ENCODE data around the gene PLEKHH2.

DNA sequence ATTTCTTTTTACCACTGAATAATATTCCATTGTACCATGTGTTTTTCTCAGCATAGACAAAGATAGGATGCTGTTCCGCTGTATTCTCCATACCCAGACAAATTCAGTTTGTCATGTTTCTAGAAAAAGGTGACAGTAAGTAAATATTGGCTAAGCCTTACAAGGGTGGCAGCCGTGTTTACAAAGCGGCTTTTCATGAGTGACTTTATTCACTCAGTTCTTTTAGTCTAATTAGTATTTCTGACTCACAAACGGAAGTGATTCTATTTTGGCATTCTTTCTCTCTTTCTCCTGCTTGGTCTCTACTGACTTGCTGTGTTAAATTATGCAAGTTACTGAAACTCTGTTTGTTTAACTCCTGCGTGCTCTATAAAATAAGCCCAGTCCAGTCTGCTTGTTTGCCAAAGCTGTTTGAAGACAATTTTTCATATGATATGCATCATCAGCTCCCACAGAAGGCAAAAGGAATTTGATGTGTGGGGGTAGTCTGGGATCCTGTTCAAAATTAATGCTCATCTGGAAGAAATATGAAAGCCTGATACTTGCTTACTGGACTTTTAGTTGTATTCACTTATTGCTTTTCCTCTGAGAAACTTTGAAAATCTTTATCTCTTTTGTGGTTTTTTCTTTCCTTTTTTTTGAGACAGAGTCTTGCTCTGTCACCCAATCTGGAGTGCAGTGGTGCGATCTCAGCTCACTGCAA, 2.3 kb upstream of the PLEKHH2 start:
- TF ChIP-seq, protein P1, sequence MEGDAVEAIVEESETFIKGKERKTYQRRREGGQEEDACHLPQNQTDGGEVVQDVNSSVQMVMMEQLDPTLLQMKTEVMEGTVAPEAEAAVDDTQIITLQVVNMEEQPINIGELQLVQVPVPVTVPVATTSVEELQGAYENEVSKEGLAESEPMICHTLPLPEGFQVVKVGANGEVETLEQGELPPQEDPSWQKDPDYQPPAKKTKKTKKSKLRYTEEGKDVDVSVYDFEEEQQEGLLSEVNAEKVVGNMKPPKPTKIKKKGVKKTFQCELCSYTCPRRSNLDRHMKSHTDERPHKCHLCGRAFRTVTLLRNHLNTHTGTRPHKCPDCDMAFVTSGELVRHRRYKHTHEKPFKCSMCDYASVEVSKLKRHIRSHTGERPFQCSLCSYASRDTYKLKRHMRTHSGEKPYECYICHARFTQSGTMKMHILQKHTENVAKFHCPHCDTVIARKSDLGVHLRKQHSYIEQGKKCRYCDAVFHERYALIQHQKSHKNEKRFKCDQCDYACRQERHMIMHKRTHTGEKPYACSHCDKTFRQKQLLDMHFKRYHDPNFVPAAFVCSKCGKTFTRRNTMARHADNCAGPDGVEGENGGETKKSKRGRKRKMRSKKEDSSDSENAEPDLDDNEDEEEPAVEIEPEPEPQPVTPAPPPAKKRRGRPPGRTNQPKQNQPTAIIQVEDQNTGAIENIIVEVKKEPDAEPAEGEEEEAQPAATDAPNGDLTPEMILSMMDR (conservative IDR thresholded peaks at IDR 0.05; ENCODE audit: low read depth in 2 of 2), result no peak
- TF ChIP-seq EZH2 (IDR thresholded peaks at IDR 0.05; ENCODE audit: low read depth, unreplicated experiment) (no peak), EZH2phosphoT487 (IDR thresholded peaks at IDR 0.05; ENCODE audit: unreplicated experiment) (no peak), CREB1 (CRISPR knock-in tag; IDR thresholded peaks at IDR 0.05; ENCODE audit: low read depth) (no peak), JUNB (IDR thresholded peaks at IDR 0.05; ENCODE audit: unreplicated experiment) (no peak), POLR2AphosphoS5 (IDR thresholded peaks at IDR 0.05; ENCODE audit: low read depth) (no peak), ZNF114 (CRISPR knock-in tag; IDR thresholded peaks at IDR 0.05) (no peak), ZNF331 (CRISPR knock-in tag; IDR thresholded peaks at IDR 0.05; ENCODE audit: low read depth) (no peak), STAT1 (IDR thresholded peaks at IDR 0.05; ENCODE audit: unreplicated experiment) (no peak), NANOG (IDR thresholded peaks at IDR 0.05; ENCODE audit: borderline replicate concordance) (no peak)
- TF ChIP-seq, protein P2, sequence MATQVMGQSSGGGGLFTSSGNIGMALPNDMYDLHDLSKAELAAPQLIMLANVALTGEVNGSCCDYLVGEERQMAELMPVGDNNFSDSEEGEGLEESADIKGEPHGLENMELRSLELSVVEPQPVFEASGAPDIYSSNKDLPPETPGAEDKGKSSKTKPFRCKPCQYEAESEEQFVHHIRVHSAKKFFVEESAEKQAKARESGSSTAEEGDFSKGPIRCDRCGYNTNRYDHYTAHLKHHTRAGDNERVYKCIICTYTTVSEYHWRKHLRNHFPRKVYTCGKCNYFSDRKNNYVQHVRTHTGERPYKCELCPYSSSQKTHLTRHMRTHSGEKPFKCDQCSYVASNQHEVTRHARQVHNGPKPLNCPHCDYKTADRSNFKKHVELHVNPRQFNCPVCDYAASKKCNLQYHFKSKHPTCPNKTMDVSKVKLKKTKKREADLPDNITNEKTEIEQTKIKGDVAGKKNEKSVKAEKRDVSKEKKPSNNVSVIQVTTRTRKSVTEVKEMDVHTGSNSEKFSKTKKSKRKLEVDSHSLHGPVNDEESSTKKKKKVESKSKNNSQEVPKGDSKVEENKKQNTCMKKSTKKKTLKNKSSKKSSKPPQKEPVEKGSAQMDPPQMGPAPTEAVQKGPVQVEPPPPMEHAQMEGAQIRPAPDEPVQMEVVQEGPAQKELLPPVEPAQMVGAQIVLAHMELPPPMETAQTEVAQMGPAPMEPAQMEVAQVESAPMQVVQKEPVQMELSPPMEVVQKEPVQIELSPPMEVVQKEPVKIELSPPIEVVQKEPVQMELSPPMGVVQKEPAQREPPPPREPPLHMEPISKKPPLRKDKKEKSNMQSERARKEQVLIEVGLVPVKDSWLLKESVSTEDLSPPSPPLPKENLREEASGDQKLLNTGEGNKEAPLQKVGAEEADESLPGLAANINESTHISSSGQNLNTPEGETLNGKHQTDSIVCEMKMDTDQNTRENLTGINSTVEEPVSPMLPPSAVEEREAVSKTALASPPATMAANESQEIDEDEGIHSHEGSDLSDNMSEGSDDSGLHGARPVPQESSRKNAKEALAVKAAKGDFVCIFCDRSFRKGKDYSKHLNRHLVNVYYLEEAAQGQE (IDR thresholded peaks at IDR 0.05; ENCODE audit: unreplicated experiment), result no peak
- TF ChIP-seq, protein P3, sequence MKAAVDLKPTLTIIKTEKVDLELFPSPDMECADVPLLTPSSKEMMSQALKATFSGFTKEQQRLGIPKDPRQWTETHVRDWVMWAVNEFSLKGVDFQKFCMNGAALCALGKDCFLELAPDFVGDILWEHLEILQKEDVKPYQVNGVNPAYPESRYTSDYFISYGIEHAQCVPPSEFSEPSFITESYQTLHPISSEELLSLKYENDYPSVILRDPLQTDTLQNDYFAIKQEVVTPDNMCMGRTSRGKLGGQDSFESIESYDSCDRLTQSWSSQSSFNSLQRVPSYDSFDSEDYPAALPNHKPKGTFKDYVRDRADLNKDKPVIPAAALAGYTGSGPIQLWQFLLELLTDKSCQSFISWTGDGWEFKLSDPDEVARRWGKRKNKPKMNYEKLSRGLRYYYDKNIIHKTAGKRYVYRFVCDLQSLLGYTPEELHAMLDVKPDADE (IDR thresholded peaks at IDR 0.05), result no peak
- TF ChIP-seq, protein P4, sequence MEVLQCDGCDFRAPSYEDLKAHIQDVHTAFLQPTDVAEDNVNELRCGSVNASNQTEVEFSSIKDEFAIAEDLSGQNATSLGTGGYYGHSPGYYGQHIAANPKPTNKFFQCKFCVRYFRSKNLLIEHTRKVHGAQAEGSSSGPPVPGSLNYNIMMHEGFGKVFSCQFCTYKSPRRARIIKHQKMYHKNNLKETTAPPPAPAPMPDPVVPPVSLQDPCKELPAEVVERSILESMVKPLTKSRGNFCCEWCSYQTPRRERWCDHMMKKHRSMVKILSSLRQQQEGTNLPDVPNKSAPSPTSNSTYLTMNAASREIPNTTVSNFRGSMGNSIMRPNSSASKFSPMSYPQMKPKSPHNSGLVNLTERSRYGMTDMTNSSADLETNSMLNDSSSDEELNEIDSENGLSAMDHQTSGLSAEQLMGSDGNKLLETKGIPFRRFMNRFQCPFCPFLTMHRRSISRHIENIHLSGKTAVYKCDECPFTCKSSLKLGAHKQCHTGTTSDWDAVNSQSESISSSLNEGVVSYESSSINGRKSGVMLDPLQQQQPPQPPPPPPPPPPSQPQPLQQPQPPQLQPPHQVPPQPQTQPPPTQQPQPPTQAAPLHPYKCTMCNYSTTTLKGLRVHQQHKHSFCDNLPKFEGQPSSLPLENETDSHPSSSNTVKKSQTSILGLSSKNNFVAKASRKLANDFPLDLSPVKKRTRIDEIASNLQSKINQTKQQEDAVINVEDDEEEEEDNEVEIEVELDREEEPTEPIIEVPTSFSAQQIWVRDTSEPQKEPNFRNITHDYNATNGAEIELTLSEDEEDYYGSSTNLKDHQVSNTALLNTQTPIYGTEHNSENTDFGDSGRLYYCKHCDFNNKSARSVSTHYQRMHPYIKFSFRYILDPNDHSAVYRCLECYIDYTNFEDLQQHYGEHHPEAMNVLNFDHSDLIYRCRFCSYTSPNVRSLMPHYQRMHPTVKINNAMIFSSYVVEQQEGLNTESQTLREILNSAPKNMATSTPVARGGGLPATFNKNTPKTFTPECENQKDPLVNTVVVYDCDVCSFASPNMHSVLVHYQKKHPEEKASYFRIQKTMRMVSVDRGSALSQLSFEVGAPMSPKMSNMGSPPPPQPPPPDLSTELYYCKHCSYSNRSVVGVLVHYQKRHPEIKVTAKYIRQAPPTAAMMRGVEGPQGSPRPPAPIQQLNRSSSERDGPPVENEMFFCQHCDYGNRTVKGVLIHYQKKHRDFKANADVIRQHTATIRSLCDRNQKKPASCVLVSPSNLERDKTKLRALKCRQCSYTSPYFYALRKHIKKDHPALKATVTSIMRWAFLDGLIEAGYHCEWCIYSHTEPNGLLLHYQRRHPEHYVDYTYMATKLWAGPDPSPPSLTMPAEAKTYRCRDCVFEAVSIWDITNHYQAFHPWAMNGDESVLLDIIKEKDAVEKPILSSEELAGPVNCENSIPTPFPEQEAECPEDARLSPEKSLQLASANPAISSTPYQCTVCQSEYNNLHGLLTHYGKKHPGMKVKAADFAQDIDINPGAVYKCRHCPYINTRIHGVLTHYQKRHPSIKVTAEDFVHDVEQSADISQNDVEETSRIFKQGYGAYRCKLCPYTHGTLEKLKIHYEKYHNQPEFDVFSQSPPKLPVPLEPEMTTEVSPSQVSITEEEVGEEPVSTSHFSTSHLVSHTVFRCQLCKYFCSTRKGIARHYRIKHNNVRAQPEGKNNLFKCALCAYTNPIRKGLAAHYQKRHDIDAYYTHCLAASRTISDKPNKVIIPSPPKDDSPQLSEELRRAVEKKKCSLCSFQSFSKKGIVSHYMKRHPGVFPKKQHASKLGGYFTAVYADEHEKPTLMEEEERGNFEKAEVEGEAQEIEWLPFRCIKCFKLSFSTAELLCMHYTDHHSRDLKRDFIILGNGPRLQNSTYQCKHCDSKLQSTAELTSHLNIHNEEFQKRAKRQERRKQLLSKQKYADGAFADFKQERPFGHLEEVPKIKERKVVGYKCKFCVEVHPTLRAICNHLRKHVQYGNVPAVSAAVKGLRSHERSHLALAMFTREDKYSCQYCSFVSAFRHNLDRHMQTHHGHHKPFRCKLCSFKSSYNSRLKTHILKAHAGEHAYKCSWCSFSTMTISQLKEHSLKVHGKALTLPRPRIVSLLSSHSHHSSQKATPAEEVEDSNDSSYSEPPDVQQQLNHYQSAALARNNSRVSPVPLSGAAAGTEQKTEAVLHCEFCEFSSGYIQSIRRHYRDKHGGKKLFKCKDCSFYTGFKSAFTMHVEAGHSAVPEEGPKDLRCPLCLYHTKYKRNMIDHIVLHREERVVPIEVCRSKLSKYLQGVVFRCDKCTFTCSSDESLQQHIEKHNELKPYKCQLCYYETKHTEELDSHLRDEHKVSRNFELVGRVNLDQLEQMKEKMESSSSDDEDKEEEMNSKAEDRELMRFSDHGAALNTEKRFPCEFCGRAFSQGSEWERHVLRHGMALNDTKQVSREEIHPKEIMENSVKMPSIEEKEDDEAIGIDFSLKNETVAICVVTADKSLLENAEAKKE (CRISPR knock-in tag; IDR thresholded peaks at IDR 0.05), result no peak
